CD14-positive monocyte (primary cell): ENCODE measurements around the gene LRP1B. TPM values are rescaled to one million over a fixed set of nuclear protein-coding genes. Genes with fewer than 3 reads are reported as not detected.

Experiments used
- DNase-seq, 3 donors: peaks; one replicate each; pipeline ENCODE4 v3.0.0-alpha.2; 2011 to 2022
- H2AFZ ChIP-seq: 2 replicates; pipeline ENCODE4 v1.6.0; 2012; ENCODE audit warnings: mild to moderate bottlenecking, low read depth, low read length, inconsistent platforms; ENCODE audit not compliant: insufficient read depth, poor library complexity, severe bottlenecking
- H3K27ac ChIP-seq, 2 donors: 1 replicate in 1 of 2; 2 replicates in 1 of 2; pipeline ENCODE4 v1.5.1; 2012 to 2013; ENCODE audit warnings: low read length in 2 of 2, control low read depth in 1 of 2, inconsistent platforms in 1 of 2, low read depth in 1 of 2, mild to moderate bottlenecking in 1 of 2
- H3K27me3 ChIP-seq, 2 donors: one replicate each; pipeline versions ENCODE4 v1.6.0 to v1.6.1; 2011 to 2013; ENCODE audit warnings: low read length in 2 of 2; ENCODE audit not compliant: control insufficient read depth in 2 of 2, insufficient read depth in 2 of 2
- H3K36me3 ChIP-seq, 2 donors: replicated peaks in 1 of 2; 1 replicate in 1 of 2; 2 replicates in 1 of 2; pipeline versions ENCODE4 v1.5.1 to v1.6.1; 2012 to 2013; ENCODE audit warnings: low read length in 2 of 2, control low read depth in 1 of 2, inconsistent platforms in 1 of 2, mild to moderate bottlenecking in 1 of 2; ENCODE audit not compliant: insufficient read depth in 2 of 2, control insufficient read depth in 1 of 2
- H3K4me1 ChIP-seq, 2 donors: 1 replicate in 1 of 2; 2 replicates in 1 of 2; pipeline versions ENCODE4 v1.5.1 to v1.6.1; 2012 to 2013; ENCODE audit warnings: low read length in 2 of 2, control low read depth in 1 of 2, inconsistent platforms in 1 of 2, mild to moderate bottlenecking in 1 of 2, moderate library complexity in 1 of 2; ENCODE audit not compliant: insufficient read depth in 2 of 2, control insufficient read depth in 1 of 2
- H3K4me2 ChIP-seq: replicated peaks from 2 replicates; pipeline ENCODE3; 2012; ENCODE audit warnings: low read length, moderate library complexity, mild to moderate bottlenecking; ENCODE audit not compliant: poor library complexity, severe bottlenecking; ENCODE audit errors: extremely low read depth
- H3K4me3 ChIP-seq, 3 experiments: fragments of 200-600 bp in 1 of 3; sonication (generic) in 1 of 3; replicated peaks in 1 of 3; 1 replicate in 2 of 3; 2 replicates in 1 of 3; pipeline ENCODE4 v1.5.1; 2011 to 2013; ENCODE audit warnings: low read length in 3 of 3, mild to moderate bottlenecking in 3 of 3, control low read depth in 2 of 3, low read depth in 2 of 3, inconsistent platforms in 1 of 3, moderate library complexity in 1 of 3
- H3K79me2 ChIP-seq: 2 replicates; pipeline ENCODE4 v1.6.0; 2012; ENCODE audit warnings: mild to moderate bottlenecking, control low read depth, inconsistent platforms, low read length, moderate library complexity; ENCODE audit not compliant: insufficient read depth
- H3K9ac ChIP-seq: 2 replicates; pipeline ENCODE4 v1.6.0; 2017; ENCODE audit warnings: low read length, mild to moderate bottlenecking; ENCODE audit not compliant: insufficient read depth, poor library complexity, severe bottlenecking
- H3K9me3 ChIP-seq, 2 donors: replicated peaks in 1 of 2; 1 replicate in 1 of 2; 2 replicates in 1 of 2; pipeline versions ENCODE4 v1.5.1 to v1.6.1; 2012 to 2013; ENCODE audit warnings: low read length in 2 of 2, control low read depth in 1 of 2; ENCODE audit not compliant: control insufficient read depth in 1 of 2, insufficient read depth in 1 of 2
- H4K20me1 ChIP-seq: 2 replicates; pipeline ENCODE4 v1.6.0; 2012; ENCODE audit warnings: mild to moderate bottlenecking, low read length, control low read depth, moderate library complexity; ENCODE audit not compliant: insufficient read depth
- H3K27ac Mint-ChIP-seq, 7 donors: one replicate each; pipeline ENCODE4 v1.8.0; 2020; ENCODE audit warnings: mild to moderate bottlenecking in 7 of 7, mixed read lengths in 7 of 7, moderate library complexity in 6 of 7, inconsistent platforms in 2 of 7
- H3K27me3 Mint-ChIP-seq, 3 donors: one replicate each; pipeline ENCODE4 v1.8.0; 2021 to 2022; ENCODE audit warnings: low read depth in 3 of 3, mild to moderate bottlenecking in 3 of 3, mixed read lengths in 3 of 3, moderate library complexity in 3 of 3, inconsistent platforms in 1 of 3
- H3K36me3 Mint-ChIP-seq, 2 donors: one replicate each; pipeline ENCODE4 v1.8.0; 2020; ENCODE audit warnings: mixed read lengths in 2 of 2, inconsistent platforms in 1 of 2, mild to moderate bottlenecking in 1 of 2
- H3K4me1 Mint-ChIP-seq: one replicate; pipeline ENCODE4 v1.8.0; 2020; ENCODE audit warnings: mild to moderate bottlenecking, mixed read lengths
- H3K4me3 Mint-ChIP-seq, 2 donors: one replicate each; pipeline ENCODE4 v1.8.0; 2020; ENCODE audit warnings: mild to moderate bottlenecking in 2 of 2, mixed read lengths in 2 of 2, moderate library complexity in 1 of 2
- H3K9me3 Mint-ChIP-seq, 7 donors: one replicate each; pipeline ENCODE4 v1.8.0; 2020 to 2022; ENCODE audit warnings: mixed read lengths in 7 of 7, mild to moderate bottlenecking in 6 of 7, moderate library complexity in 6 of 7, inconsistent platforms in 2 of 7
- WGBS: methylation state at CpG from one replicate; pipeline ENCODE4 v1.1.5; 2013; ENCODE audit warnings: missing lambda C conversion rate; ENCODE audit not compliant: insufficient coverage; 5-methylcytosine and 5-hydroxymethylcytosine counted together
- intact Hi-C, 2 donors: fragments of 100-400 bp; cut with micrococcal nuclease; formaldehyde crosslinking; loops; one replicate each; pipeline versions ENCODE4 v1.15.0 to v1.15.1; 2023
- polyA plus RNA-seq, 3 donors: library from polyadenylated mRNA; depleted of rRNA in 1 of 3; unstranded in 2 of 3; stranded (reverse) in 1 of 3; fragments of 300-500 nt in 2 of 3; fragments of >200 nt in 1 of 3; fragmentation: Illumina TruSeq in 2 of 3; gene quantifications; 1 replicate in 2 of 3; 2 replicates in 1 of 3; pipeline ENCODE4 v1.2.3, GENCODE V29; 2012 to 2021
- TF ChIP-seq, protein P1 (sequence below): fragments of 200-600 bp; IDR thresholded peaks from one replicate; pipeline ENCODE4 v1.8.0; 2022; ENCODE audit warnings: antibody characterized with exemption, mild to moderate bottlenecking

LRP1B gene
- polyA plus RNA-seq, 3 donors = not detected

GRCh38 chr2:142056784-142057183, 74.0 kb downstream of the LRP1B start:
- no peak overlapping the region for H3K27ac Mint-ChIP-seq

GRCh38 chr2:142052220-142052863, 78.5 kb downstream of the LRP1B start:
- intact Hi-C loops = no loop called here
- WGBS = 20% methylated on average over 1 of the region's 5 CpGs
- H3K4me1 Mint-ChIP-seq = no peaks in the 10 kb centered on the region

More at GRCh38 chr2:142056784-142057183, 74.0 kb downstream of the LRP1B start:
- no peak overlapping the region for H3K4me3 Mint-ChIP-seq
- no peaks in the 10 kb centered on the region for H3K4me1 Mint-ChIP-seq
- H3K27me3 Mint-ChIP-seq = no peaks in the 10 kb centered on the region
- peaks cover 0 to 2% (median 0%) of the 10 kb centered on the region in 7 donors for H3K9me3 Mint-ChIP-seq
- no CpG with 5 or more reads among the region's 3 CpGs for WGBS
- Histone ChIP-seq H3K9ac (no peak overlapping the region), H2AFZ (no peak overlapping the region), H3K4me3 (no peak overlapping the region), H4K20me1 (no peaks in the 10 kb centered on the region), H3K27me3 (no peaks in the 10 kb centered on the region), H3K36me3 (no peaks in the 10 kb centered on the region), H3K4me2 (no peak overlapping the region), H3K9me3 (peaks cover 0 to 3% of the 10 kb centered on the region in 2 donors), H3K27ac (no peak overlapping the region), H3K4me1 (no peaks in the 10 kb centered on the region), H3K79me2 (no peaks in the 10 kb centered on the region)
- no peaks in the 10 kb centered on the region for H3K36me3 Mint-ChIP-seq
- TF ChIP-seq, protein P1, sequence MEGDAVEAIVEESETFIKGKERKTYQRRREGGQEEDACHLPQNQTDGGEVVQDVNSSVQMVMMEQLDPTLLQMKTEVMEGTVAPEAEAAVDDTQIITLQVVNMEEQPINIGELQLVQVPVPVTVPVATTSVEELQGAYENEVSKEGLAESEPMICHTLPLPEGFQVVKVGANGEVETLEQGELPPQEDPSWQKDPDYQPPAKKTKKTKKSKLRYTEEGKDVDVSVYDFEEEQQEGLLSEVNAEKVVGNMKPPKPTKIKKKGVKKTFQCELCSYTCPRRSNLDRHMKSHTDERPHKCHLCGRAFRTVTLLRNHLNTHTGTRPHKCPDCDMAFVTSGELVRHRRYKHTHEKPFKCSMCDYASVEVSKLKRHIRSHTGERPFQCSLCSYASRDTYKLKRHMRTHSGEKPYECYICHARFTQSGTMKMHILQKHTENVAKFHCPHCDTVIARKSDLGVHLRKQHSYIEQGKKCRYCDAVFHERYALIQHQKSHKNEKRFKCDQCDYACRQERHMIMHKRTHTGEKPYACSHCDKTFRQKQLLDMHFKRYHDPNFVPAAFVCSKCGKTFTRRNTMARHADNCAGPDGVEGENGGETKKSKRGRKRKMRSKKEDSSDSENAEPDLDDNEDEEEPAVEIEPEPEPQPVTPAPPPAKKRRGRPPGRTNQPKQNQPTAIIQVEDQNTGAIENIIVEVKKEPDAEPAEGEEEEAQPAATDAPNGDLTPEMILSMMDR = no peak
- intact Hi-C loops = no loop called here
- DNase-seq = no peak

More at GRCh38 chr2:142052220-142052863, 78.5 kb downstream of the LRP1B start:
- Histone ChIP-seq H3K36me3 (no peaks in the 10 kb centered on the region), H3K4me3 (no peak overlapping the region), H3K4me2 (no peak overlapping the region), H2AFZ (no peak overlapping the region), H4K20me1 (no peaks in the 10 kb centered on the region), H3K9me3 (no peaks in the 10 kb centered on the region), H3K79me2 (no peaks in the 10 kb centered on the region), H3K4me1 (no peaks in the 10 kb centered on the region), H3K9ac (no peak overlapping the region), H3K27ac (no peak overlapping the region), H3K27me3 (no peaks in the 10 kb centered on the region)
- Mint-ChIP-seq H3K36me3 (no peaks in the 10 kb centered on the region), H3K27me3 (no peaks in the 10 kb centered on the region), H3K27ac (no peak overlapping the region), H3K4me3 (no peak overlapping the region), H3K9me3 (peaks cover 0 to 4% (median 0%) of the 10 kb centered on the region in 7 donors)
- no peak for DNase-seq
- TF ChIP-seq, protein P1 = no peak
